GM21423 (cell line): Measurements from ENCODE around the gene FOSL1.
"Not testable (repeated sequence)": the region's sequence is repeated elsewhere in the genome, so short reads cannot be mapped to it uniquely, and the experiment has no call there.

Source experiments
- ATAC-seq: cut with Tn5 transposase; IDR thresholded peaks from one replicate; pipeline ENCODE4 v1.9.1; 2021; ENCODE audit warnings: mild to moderate bottlenecking, moderate library complexity; ENCODE audit not compliant: unreplicated experiment

Gene FOSL1

GRCh38 chr11:65854852-65855837 is 45.0 kb downstream of the FOSL1 start:
- ATAC-seq: no peak

DNA sequence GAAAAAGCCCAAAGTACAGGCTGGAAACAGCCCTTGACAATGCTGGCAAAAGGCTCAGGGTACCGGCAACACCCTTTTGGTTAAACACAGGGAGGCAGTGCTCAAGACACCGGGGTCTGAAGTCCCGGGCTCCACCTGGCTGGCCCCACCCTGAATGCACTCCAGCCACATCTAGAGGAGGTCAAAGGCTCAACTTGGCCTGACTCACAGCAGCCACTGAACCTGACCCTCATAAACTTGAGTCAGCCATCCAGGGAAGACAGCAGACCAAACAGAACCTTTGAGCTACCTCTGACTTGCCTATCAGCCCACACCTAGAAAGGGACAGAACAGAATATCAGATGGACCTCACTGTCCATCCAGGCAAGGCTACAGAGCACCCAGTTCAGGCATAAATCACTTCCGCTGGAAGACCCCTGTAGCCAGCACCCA is 46.0 kb downstream of the FOSL1 start:
- no peak for ATAC-seq

DNA sequence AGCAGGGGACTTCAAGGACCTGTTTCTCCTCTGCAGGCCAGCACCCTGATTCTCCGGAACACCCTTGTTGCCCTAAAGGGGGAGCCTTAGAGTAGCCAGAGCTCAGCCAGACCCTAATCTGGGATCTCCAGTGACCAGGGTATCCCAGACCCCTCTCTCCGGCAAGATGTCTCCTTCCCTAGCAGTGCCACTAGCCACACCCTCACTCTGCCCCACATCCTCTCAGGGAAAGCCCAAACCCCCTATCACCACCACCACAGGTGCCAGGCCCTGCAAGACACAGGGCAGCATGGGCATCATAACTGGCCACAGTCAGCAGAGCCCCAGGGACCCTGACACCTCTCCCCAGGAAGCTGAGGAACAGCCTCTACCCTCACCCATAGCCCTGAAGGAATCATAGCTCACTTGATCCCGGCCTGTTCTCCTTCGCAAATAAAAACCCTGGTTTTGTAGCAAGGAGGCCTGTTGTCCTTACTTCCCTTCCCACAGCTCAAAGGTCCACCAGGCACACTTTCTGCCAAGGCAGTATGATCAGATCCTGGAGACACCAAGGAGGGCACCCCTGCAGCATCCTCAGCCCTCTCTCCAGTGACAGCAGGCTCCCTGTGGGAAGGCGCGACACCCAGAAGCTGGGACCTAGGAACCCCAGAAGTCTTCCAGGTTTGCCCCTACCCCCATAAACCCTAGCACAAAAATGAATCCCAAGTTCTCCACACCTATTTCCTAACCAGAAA is 46.8 kb downstream of the FOSL1 start:
- no peak for ATAC-seq

DNA sequence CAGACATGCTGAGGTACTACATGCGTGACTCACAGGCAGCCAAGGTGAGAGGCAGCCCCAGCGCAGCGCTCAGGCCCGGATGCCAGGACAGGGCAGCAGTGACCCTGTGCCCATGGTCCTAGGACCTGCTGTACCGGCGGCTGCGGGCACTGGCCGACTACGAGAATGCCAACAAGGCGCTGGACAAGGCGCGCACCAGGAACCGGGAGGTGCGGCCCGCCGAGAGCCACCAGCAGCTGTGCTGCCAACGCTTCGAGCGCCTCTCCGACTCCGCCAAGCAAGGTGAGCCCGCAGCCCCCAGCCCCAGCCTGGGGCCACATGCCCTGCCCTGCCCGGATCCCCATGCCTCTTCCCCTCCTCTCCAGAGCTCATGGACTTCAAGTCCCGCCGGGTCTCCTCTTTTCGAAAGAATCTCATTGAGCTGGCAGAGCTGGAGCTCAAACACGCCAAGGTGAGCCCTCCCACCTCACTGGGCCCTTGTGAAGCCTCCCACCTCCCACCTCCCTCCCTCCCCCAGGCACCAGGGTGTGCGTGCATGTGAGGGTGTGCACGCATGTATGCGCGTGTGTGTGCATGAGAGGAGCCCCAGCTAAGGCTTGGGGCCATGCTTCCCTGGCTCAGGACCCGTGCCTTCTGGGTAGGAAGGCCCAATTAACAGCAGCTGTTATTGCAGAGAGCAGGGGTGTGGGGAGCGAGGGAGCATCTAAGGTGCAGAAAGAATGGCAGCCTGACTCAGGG is 47.5 kb downstream of the FOSL1 start:
- ATAC-seq: no peak

DNA sequence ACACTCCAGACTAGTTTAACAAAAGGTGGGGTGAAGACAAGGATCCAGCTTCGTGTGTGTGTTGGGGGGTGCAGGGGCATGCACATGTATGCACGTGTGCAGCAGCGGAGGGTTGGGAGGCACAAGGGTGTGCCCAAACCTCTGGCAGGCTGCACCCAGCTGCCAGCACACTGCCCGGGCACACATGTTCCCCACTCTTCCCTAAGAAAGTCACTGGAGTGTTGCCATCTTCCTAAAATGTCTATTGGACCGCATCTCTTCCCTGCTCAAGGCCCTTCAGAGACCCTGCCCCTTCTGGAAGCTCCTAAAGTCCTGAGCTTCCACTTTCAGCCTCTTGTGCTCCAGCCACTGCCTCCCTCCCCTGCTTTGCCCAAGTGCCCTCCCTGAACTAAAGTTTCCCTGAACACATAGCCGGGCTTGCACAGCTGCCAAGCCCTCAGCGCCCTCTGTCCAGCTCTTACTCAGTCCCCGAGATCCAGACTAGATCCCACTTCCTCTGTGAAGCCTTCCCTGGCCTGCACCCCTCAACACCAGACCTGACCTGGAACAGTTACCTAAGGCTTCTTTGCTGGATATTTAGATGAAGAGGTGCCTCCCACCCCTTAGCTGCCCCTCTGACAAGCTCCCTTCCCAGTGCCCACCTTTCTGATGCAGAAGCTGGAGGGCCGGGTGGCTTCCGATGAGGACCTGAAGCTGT is 48.2 kb downstream of the FOSL1 start:
- no peak for ATAC-seq

DNA sequence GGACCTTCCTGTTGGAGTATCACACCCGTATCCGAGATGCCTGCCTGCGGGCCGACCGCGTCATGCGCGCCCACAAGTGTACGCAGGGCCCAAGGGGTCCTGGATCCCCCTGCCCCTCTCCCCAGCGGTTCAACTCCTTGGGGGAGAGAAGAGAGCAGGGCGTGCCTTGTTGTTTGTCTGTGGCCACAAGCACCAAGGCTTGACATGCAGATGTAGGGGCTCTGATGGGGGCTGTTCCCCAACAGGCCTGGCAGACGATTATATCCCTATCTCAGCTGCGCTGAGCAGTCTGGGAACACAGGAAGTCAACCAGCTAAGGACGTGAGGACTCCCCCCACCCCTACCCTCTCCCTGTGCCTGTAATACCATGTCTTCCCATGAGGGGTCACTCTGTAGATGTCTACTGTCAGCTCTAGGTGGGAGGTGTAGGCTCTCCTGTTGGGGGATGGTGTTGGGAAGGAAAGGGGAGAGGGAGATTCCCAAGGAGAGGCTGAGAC is 49.1 kb downstream of the FOSL1 start:
- ATAC-seq: no peak

DNA sequence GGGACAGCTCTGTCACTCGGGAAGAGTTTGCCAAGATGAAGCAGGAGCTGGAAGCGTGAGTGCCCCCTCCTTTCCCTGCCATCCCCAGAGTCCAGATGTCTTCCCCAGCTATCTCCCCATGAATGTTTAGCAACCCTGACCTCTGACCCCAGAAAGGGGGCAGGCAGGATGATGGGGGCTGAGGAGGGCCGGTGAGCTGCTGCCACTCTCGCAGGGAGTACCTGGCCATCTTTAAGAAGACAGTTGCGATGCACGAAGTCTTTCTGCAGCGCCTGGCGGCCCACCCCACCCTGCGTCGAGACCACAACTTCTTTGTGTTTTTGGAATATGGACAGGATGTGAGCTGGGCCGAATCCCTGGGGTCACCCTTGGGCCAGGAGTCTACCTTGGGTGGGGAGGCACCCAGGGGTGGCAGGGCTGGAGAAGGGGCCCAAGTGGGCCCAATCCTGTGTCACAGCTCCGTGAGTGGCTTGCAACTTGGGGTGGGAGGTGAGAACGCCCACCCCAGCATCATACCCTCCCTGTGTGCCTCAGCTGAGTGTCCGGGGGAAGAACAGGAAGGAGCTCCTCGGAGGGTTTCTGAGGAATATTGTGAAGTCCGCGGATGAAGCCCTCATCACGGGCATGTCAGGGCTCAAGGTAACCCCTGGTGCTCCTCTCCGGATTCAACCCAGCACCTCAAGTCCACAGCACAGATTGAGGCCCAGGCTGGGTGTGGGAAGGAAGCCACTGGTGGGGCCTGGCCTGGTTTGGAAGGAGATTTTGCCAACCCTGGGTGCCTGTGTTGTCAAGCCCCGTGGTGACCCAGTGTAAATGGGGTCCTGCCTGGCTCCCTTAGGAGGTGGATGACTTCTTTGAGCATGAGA is 49.7 kb downstream of the FOSL1 start:
- ATAC-seq: no peak

DNA sequence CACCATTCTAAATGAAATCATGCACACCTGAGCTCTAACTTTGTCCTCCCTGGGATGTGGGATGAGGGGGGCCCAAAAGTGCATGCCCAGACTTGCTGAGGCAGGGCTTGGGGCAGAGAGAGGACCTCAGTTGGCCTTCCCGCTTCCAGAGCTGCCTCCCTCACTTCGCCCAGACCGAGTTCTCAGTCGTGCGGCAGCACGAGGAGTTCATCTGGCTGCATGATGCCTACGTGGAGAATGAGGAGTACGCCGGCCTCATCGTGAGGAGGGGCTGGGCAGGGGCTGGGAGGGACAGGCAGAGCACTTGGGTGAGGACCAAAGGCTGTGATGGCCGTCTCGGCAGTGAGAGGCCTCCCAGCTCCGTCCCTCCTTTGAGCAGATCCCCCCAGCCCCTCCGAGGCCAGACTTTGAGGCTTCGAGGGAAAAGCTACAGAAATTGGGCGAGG is 50.4 kb downstream of the FOSL1 start:
- ATAC-seq: no peak

- no peak for ATAC-seq
Observed at GRCh38 chr11:65849366-65849765, 50.8 kb downstream of the FOSL1 start.

GRCh38 chr11:65848693-65849092 is 51.5 kb downstream of the FOSL1 start:
- ATAC-seq: not testable (repeated sequence)

DNA sequence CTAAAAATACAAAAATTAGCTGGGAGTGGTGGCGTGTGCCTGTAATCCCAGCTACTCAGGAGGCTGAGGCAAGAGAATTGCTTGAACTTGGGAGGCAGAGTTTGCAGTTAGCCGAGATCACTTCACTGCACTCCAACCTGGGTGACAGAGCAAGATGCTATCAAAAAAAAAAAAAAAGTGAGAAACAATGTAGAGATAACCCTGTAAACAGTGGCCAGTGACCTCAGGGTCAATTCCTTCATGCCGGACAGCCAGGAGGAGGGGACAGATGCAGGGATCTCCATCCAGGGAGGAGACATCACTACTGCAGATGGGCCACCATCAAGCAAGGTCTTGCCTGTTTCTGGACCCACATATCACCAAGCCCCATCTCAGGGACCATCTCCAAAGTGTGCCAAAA is 52.4 kb downstream of the FOSL1 start:
- no peak for ATAC-seq

- no peak for ATAC-seq
Observed at GRCh38 chr11:65844231-65844872, 55.8 kb downstream of the FOSL1 start.

DNA sequence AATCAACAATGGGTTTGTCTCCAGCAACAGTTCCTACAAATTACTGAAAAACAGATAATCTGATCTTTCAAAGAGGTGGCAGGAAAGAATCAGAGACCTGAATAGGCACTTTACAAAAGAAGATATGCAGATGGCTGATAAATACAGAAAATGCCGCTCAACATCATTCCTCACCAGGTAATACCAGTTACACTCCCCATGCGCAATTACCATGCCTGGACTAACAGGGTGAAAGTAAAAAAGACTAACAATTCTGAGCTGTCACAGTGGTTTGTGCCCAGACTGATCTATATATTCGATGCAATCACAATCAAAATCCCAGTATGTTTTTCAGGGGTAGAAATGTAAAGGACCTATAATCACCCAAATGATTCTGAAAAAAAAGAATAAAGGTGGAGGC is 56.4 kb downstream of the FOSL1 start:
- ATAC-seq: no peak

- ATAC-seq: no peak
Observed at GRCh38 chr11:65842144-65842543, 58.0 kb downstream of the FOSL1 start.
